ENCODE data around the gene SLC13A5. TPM values are rescaled to one million over a fixed set of nuclear protein-coding genes. Genes with fewer than 3 reads are reported as not detected.

Gene SLC13A5
- polyA plus RNA-seq, 3 donors = not detected

DNA sequence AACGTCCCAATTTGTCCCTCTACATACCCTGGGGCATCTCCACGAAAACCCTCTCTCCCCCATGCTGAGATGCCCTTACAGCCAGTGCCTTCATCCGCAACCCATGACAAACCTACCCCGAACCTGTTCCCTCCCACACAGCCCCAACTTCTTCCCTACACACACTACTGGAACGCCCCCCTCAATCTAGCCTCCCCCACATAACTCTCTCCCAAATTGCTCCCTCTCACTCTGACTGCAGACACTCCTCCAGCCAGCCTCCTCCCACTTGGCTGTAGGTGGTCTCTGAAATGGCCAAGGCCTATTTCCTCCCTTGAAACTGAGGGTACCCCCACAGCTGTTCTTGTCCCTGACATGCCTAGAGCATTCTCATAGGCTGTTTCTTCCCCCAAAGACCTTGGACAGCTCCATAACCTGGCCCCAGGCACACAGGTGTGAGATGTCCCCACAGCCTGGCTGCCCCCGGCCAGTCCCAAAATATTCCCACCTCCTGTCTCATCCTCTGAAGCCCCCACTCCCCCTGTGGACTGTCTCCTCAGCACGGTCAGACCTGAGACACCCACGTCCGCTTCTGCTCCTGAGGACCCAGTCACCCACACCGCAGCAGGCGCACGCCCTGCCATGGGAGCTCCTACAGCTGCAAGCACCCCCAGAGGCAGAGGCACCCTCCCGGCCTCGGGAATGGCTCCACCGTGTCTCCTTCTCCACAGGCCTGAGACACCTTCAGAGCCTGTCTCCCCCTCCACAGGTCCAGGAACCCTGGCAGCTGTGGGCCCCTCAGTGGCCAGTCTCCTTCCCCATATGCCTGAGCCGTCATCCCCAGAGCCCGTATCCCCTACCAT, 76.3 kb downstream of the SLC13A5 start:
- no peaks in the 10 kb centered on the region for H3K9me3 Mint-ChIP-seq
- peaks cover 11 to 28% of the 10 kb centered on the region in 2 donors for H3K36me3 ChIP-seq (replicated peaks in 1 of 2; ENCODE audit: control insufficient read depth in 1 of 2, insufficient read depth in 2 of 2, low read length in 2 of 2)
- peak overlapping the region in 2 of 7 donors; percentile 19 to 58 for H3K27ac Mint-ChIP-seq
- DNase-seq = no peak
- peaks cover 0 to 11% (median 3%) of the 10 kb centered on the region in 3 donors for H3K27me3 Mint-ChIP-seq (ENCODE audit: low read depth in 3 of 3)
- H3K4me3 Mint-ChIP-seq = no peak overlapping the region
- peaks cover 27% of the 10 kb centered on the region for H3K4me1 Mint-ChIP-seq
- H3K4me1 ChIP-seq (ENCODE audit: control insufficient read depth in 1 of 2, insufficient read depth in 2 of 2, low read length in 2 of 2) = peaks cover 20 to 27% of the 10 kb centered on the region in 2 donors
- 96% methylated on average over 15 of the region's 17 CpGs for WGBS (ENCODE audit: insufficient coverage)
- no peaks in the 10 kb centered on the region for H3K27me3 ChIP-seq (ENCODE audit: control insufficient read depth in 2 of 2, insufficient read depth in 2 of 2, low read length in 2 of 2)
- no peaks in the 10 kb centered on the region for H3K9me3 ChIP-seq (replicated peaks in 1 of 2; ENCODE audit: control insufficient read depth in 1 of 2, insufficient read depth in 1 of 2, low read length in 2 of 2)
- no peak overlapping the region for H3K4me3 ChIP-seq (replicated peaks in 1 of 3; ENCODE audit: low read depth in 2 of 3, low read length in 3 of 3)
- no peak overlapping the region for H3K4me2 ChIP-seq (replicated peaks; ENCODE audit: extremely low read depth, low read length, poor library complexity, severe bottlenecking)
- H3K36me3 Mint-ChIP-seq = peaks cover 26 to 42% of the 10 kb centered on the region in 2 donors
- H4K20me1 ChIP-seq (ENCODE audit: insufficient read depth, low read length) = peaks cover 6% of the 10 kb centered on the region
- TF ChIP-seq, protein P1, sequence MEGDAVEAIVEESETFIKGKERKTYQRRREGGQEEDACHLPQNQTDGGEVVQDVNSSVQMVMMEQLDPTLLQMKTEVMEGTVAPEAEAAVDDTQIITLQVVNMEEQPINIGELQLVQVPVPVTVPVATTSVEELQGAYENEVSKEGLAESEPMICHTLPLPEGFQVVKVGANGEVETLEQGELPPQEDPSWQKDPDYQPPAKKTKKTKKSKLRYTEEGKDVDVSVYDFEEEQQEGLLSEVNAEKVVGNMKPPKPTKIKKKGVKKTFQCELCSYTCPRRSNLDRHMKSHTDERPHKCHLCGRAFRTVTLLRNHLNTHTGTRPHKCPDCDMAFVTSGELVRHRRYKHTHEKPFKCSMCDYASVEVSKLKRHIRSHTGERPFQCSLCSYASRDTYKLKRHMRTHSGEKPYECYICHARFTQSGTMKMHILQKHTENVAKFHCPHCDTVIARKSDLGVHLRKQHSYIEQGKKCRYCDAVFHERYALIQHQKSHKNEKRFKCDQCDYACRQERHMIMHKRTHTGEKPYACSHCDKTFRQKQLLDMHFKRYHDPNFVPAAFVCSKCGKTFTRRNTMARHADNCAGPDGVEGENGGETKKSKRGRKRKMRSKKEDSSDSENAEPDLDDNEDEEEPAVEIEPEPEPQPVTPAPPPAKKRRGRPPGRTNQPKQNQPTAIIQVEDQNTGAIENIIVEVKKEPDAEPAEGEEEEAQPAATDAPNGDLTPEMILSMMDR (IDR thresholded peaks at IDR 0.05) = no peak
- H3K27ac ChIP-seq (ENCODE audit: low read depth in 1 of 2, low read length in 2 of 2) = no peak overlapping the region
- H3K79me2 ChIP-seq (ENCODE audit: insufficient read depth, low read length) = peaks cover 17% of the 10 kb centered on the region
- intact Hi-C loops (cut with micrococcal nuclease) = no loop called here
- no peak overlapping the region for H3K9ac ChIP-seq (ENCODE audit: insufficient read depth, low read length, poor library complexity, severe bottlenecking)
- H2AFZ ChIP-seq (ENCODE audit: insufficient read depth, low read depth, low read length, poor library complexity, severe bottlenecking) = no peak overlapping the region

- no peak for DNase-seq
- WGBS (ENCODE audit: insufficient coverage) = 94% methylated on average over 2 of the region's 2 CpGs
- peaks cover 13 to 19% of the 10 kb centered on the region in 2 donors for H3K4me1 ChIP-seq (ENCODE audit: control insufficient read depth in 1 of 2, insufficient read depth in 2 of 2, low read length in 2 of 2)
- no peaks in the 10 kb centered on the region for H3K27me3 ChIP-seq (ENCODE audit: control insufficient read depth in 2 of 2, insufficient read depth in 2 of 2, low read length in 2 of 2)
- H3K9me3 ChIP-seq (replicated peaks in 1 of 2; ENCODE audit: control insufficient read depth in 1 of 2, insufficient read depth in 1 of 2, low read length in 2 of 2) = no peaks in the 10 kb centered on the region
- Mint-ChIP-seq H3K4me1 (peaks cover 21% of the 10 kb centered on the region), H3K27ac (no peak overlapping the region), H3K4me3 (no peak overlapping the region), H3K9me3 (no peaks in the 10 kb centered on the region), H3K36me3 (peaks cover 32 to 48% of the 10 kb centered on the region in 2 donors), H3K27me3 (ENCODE audit: low read depth in 3 of 3) (peaks cover 0 to 11% (median 3%) of the 10 kb centered on the region in 3 donors)
- intact Hi-C loops (cut with micrococcal nuclease) = no loop called here
- H3K79me2 ChIP-seq (ENCODE audit: insufficient read depth, low read length) = peaks cover 10% of the 10 kb centered on the region
- H3K4me2 ChIP-seq (replicated peaks; ENCODE audit: extremely low read depth, low read length, poor library complexity, severe bottlenecking) = no peak overlapping the region
- no peak overlapping the region for H3K9ac ChIP-seq (ENCODE audit: insufficient read depth, low read length, poor library complexity, severe bottlenecking)
- H4K20me1 ChIP-seq (ENCODE audit: insufficient read depth, low read length) = peaks cover 6% of the 10 kb centered on the region
- H2AFZ ChIP-seq (ENCODE audit: insufficient read depth, low read depth, low read length, poor library complexity, severe bottlenecking) = no peak overlapping the region
- peaks cover 14 to 34% of the 10 kb centered on the region in 2 donors for H3K36me3 ChIP-seq (replicated peaks in 1 of 2; ENCODE audit: control insufficient read depth in 1 of 2, insufficient read depth in 2 of 2, low read length in 2 of 2)
- TF ChIP-seq, protein P1 (IDR thresholded peaks at IDR 0.05) = no peak
- no peak overlapping the region for H3K4me3 ChIP-seq (replicated peaks in 1 of 3; ENCODE audit: low read depth in 2 of 3, low read length in 3 of 3)
- H3K27ac ChIP-seq (ENCODE audit: low read depth in 1 of 2, low read length in 2 of 2) = no peak overlapping the region
These were observed 77.1 kb downstream of the SLC13A5 start for GRCh38 chr17:6636105-6636504.

Small RNA genes lying within 50 kb of the gene (small RNA-seq; reads per million reads assigned to genes)
- gene AC004706.2 (ENCODE audit: insufficient read length, low read depth) = not detected
- not detected for gene MIR4520-1 (ENCODE audit: insufficient read length, low read depth)

Other genes with a start within 250 kb of the SLC13A5 start
- under 1 TPM in 1 of 3 donors, not detected in 2; 0.29 TPM for gene PITPNM3, start 156.8 kb downstream of the SLC13A5 start, polyA plus RNA-seq
- gene KIAA0753, start 72.7 kb downstream of the SLC13A5 start, polyA plus RNA-seq = 1 to 10 TPM; 1.7 to 6.6 (median 3.5) TPM
- gene TXNDC17, start 72.3 kb downstream of the SLC13A5 start, polyA plus RNA-seq = 100 to 1,000 TPM in 2 of 3 donors, 10 to 100 TPM in 1; 88.8 to 357 (median 319) TPM
- 10 to 100 TPM in 2 of 3 donors, 1 to 10 TPM in 1; 6.8 to 38.2 (median 33.6) TPM for gene MED31, start 61.8 kb downstream of the SLC13A5 start, polyA plus RNA-seq
- 1 to 10 TPM in 2 of 3 donors, under 1 TPM in 1; 0.51 to 1.8 (median 1.2) TPM for gene C17orf100, start 61.6 kb downstream of the SLC13A5 start, polyA plus RNA-seq
- gene XAF1, start 42.7 kb upstream of the SLC13A5 start, polyA plus RNA-seq = 10 to 100 TPM; 28.4 to 45.9 (median 31.9) TPM
- gene FBXO39, start 62.8 kb upstream of the SLC13A5 start, polyA plus RNA-seq = under 1 TPM in 1 of 3 donors, not detected in 2; 0.12 TPM
- gene TEKT1, start 118.4 kb upstream of the SLC13A5 start, polyA plus RNA-seq = not detected